Tibial artery (tissue), 4 donors: Measurements from ENCODE around the gene GABRB3.

Experiments used
- DNase-seq, 2 donors: peaks; one replicate each; pipeline ENCODE4 v3.0.0-alpha.2; 2019
- H3K27ac ChIP-seq, 2 donors: fragments of 200-600 bp; sonication (generic) in 1 of 2; 1 replicate in 1 of 2; 2 replicates in 1 of 2; pipeline ENCODE4 v1.5.1; 2018 to 2019; ENCODE audit warnings: mild to moderate bottlenecking in 1 of 2
- H3K27me3 ChIP-seq, 2 donors: fragments of 200-600 bp; sonication (generic) in 1 of 2; one replicate each; pipeline versions ENCODE4 v1.5.1 to v1.6.0; 2016 to 2019
- H3K36me3 ChIP-seq, 3 donors: fragments of 200-600 bp; sonication (generic) in 2 of 3; one replicate each; pipeline ENCODE4 v1.5.1; 2016 to 2019; ENCODE audit warnings: mild to moderate bottlenecking in 2 of 3
- H3K4me1 ChIP-seq, 4 donors: fragments of 200-600 bp; sonication (generic) in 2 of 4; 1 replicate in 3 of 4; 2 replicates in 1 of 4; pipeline ENCODE4 v1.5.1; 2016 to 2019
- H3K4me3 ChIP-seq, 2 donors: fragments of 200-600 bp; sonication (generic) in 1 of 2; 1 replicate in 1 of 2; 2 replicates in 1 of 2; pipeline ENCODE4 v1.5.1; 2018 to 2019; ENCODE audit warnings: mild to moderate bottlenecking in 2 of 2
- H3K9me3 ChIP-seq, 3 donors: fragments of 200-600 bp; sonication (generic) in 1 of 3; one replicate each; pipeline ENCODE4 v1.5.1; 2016 to 2019
- intact Hi-C: fragments of 100-400 bp; cut with DNase I; formaldehyde crosslinking; loops from one replicate; pipeline ENCODE4 v1.15.0; 2023; ENCODE audit warnings: low total_unique reads
- TF ChIP-seq, protein P1 (sequence below), 2 experiments: fragments of 200-600 bp in 1 of 2; fragments of 450-650 bp in 1 of 2; IDR thresholded peaks; one replicate each; pipeline ENCODE4 v1.5.1; 2017 to 2019; ENCODE audit warnings: antibody characterized with exemption in 2 of 2, mild to moderate bottlenecking in 1 of 2, moderate library complexity in 1 of 2

Gene GABRB3

DNA sequence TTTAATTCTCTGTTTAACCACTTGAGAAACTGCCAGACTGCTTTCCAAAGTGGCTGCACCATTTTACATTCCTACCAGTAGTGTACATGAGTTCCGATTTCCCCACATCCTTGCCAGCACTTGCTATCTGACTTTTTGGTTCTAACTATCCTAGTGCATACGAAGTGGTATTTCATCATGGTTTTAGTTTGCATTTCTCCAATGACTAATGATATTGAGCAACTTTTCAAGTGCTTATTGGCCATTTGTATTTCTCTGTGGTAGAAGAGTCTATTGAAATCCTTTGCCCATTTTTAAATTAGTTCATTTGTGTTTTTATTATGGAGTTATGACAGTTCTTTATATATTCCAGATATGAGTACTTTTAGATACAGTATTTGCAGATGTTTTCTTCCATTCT is 247.8 kb downstream of the GABRB3 start:
- no peak overlapping the region for H3K4me3 ChIP-seq
- no peaks in the 10 kb centered on the region for H3K4me1 ChIP-seq
- intact Hi-C loops, result no loop called here
- no peaks in the 10 kb centered on the region for H3K9me3 ChIP-seq
- no peak for DNase-seq
- no peak overlapping the region for H3K27ac ChIP-seq
- H3K27me3 ChIP-seq, result no peaks in the 10 kb centered on the region
- TF ChIP-seq, protein P1, sequence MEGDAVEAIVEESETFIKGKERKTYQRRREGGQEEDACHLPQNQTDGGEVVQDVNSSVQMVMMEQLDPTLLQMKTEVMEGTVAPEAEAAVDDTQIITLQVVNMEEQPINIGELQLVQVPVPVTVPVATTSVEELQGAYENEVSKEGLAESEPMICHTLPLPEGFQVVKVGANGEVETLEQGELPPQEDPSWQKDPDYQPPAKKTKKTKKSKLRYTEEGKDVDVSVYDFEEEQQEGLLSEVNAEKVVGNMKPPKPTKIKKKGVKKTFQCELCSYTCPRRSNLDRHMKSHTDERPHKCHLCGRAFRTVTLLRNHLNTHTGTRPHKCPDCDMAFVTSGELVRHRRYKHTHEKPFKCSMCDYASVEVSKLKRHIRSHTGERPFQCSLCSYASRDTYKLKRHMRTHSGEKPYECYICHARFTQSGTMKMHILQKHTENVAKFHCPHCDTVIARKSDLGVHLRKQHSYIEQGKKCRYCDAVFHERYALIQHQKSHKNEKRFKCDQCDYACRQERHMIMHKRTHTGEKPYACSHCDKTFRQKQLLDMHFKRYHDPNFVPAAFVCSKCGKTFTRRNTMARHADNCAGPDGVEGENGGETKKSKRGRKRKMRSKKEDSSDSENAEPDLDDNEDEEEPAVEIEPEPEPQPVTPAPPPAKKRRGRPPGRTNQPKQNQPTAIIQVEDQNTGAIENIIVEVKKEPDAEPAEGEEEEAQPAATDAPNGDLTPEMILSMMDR (IDR thresholded peaks at IDR 0.05), result no peak
- no peaks in the 10 kb centered on the region for H3K36me3 ChIP-seq

GRCh38 chr15:26521691-26522198 is 251.1 kb downstream of the GABRB3 start:
- H3K9me3 ChIP-seq, result peaks cover 0 to 10% (median 0%) of the 10 kb centered on the region in 3 donors
- intact Hi-C loops, result no loop called here
- H3K27me3 ChIP-seq, result no peaks in the 10 kb centered on the region
- no peak overlapping the region for H3K27ac ChIP-seq
- DNase-seq, result no peak
- H3K4me1 ChIP-seq, result no peaks in the 10 kb centered on the region
- TF ChIP-seq, protein P1 (IDR thresholded peaks at IDR 0.05), result no peak
- no peaks in the 10 kb centered on the region for H3K36me3 ChIP-seq
- H3K4me3 ChIP-seq, result no peak overlapping the region

GRCh38 chr15:26521130-26521529 is 251.7 kb downstream of the GABRB3 start:
- H3K4me3 ChIP-seq, result no peak overlapping the region
- DNase-seq, result no peak
- intact Hi-C loops, result no loop called here
- no peaks in the 10 kb centered on the region for H3K27me3 ChIP-seq
- TF ChIP-seq, protein P1 (IDR thresholded peaks at IDR 0.05), result no peak
- no peaks in the 10 kb centered on the region for H3K36me3 ChIP-seq
- H3K27ac ChIP-seq, result no peak overlapping the region
- peaks cover 0 to 11% (median 0%) of the 10 kb centered on the region in 3 donors for H3K9me3 ChIP-seq
- no peaks in the 10 kb centered on the region for H3K4me1 ChIP-seq

DNA sequence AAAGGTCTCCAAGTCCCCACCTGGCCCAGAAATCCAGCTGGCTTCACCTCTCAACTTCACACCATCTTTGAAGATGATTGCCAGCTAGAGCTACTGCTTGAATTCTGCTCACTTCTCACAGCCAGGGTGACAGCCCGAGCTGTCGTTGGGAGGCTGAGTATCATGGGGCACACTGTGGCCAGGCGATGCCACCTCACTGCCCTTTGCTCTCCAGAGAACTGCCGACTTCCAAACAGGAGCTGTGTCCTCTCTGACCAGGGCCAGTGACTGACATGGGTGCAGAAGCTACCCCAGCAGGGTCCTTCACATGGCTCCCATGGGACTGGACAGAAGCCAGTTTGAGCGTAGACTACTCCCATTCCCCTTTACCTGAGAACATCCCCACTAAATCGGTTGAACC is 254.0 kb downstream of the GABRB3 start:
- H3K27me3 ChIP-seq, result no peaks in the 10 kb centered on the region
- no peak overlapping the region for H3K27ac ChIP-seq
- H3K4me1 ChIP-seq, result no peaks in the 10 kb centered on the region
- intact Hi-C loops, result no loop called here
- TF ChIP-seq, protein P1 (IDR thresholded peaks at IDR 0.05), result no peak
- peaks cover 0 to 11% (median 0%) of the 10 kb centered on the region in 3 donors for H3K9me3 ChIP-seq
- no peaks in the 10 kb centered on the region for H3K36me3 ChIP-seq
- DNase-seq, result no peak
- H3K4me3 ChIP-seq, result no peak overlapping the region

DNA sequence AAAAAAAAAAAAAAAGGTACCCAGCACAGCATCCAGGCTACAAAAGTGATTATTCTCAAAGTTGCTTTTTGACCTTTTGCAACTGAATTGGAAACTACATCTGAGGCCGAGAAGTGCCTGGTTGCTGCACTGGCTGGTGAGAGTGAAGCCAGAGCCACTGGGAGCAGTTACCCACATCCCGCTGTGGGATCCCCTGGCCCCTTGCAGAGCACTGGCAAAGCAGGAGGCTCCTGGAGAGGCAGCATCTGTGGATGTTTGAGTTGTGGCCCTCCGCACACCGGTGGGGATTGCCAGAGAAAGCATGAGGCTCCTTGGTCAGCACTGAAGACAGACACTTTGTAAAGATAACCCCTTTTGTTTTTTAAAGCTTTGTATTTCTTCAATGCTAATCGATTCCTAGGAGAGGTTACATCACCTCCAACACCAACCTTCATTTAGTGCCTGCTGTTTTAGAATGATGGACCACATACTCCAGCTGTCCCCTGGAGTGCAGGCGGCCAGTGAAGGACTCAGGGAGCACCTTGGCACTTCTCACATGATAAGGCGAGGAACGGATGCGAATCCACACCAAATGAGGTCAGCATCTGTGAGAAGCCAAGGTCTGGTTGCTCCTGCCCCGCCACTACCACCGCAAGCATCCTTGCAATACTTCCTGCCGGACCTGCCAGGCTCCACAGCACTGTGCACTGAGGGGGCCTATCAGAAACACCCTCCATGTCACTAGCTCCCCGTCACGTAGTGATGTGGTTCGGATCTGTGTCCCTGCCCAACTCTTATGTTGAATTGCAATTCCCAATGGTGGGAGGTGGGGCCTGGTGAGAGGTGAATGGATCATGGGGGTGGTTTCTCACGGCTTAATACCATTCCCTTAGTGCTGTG is 256.5 kb downstream of the GABRB3 start:
- peaks cover 0 to 11% (median 0%) of the 10 kb centered on the region in 3 donors for H3K9me3 ChIP-seq
- no peaks in the 10 kb centered on the region for H3K36me3 ChIP-seq
- H3K4me1 ChIP-seq, result no peaks in the 10 kb centered on the region
- intact Hi-C loops, result no loop called here
- H3K4me3 ChIP-seq, result no peak overlapping the region
- H3K27ac ChIP-seq, result no peak overlapping the region
- H3K27me3 ChIP-seq, result no peaks in the 10 kb centered on the region
- DNase-seq, result no peak
- TF ChIP-seq, protein P1 (IDR thresholded peaks at IDR 0.05), result no peak
